Hematopoietic multipotent progenitor cell treated with erythropoietin and hydrocortisone succinate and interleukin-3 and kit ligand, for 4 days (in vitro differentiated cells): ENCODE measurements around the gene MUC21.
"Not testable (repeated sequence)": the region's sequence is repeated elsewhere in the genome, so short reads cannot be mapped to it uniquely, and the experiment has no call there.

Experiments used
- DNase-seq: peaks from one replicate; pipeline ENCODE4 v3.0.0-alpha.2; 2015

MUC21 gene

GRCh38 chr6:31010393-31011060 is 27.0 kb downstream of the MUC21 start, which contains the start of gene MUC22:
TSS of gene MUC22 (plus strand) at chr6:31010474. CDS start at chr6:31010707, 233 bp downstream.
- DNase-seq, result no peak

- no peak for DNase-seq
Observed at GRCh38 chr6:31011153-31011552, 27.6 kb downstream of the MUC21 start.

GRCh38 chr6:31016659-31017299 is 33.3 kb downstream of the MUC21 start:
- DNase-seq, result no peak

- not testable (repeated sequence) for DNase-seq
Observed at GRCh38 chr6:31017436-31017835, 33.9 kb downstream of the MUC21 start.

- DNase-seq, result no peak
Observed at GRCh38 chr6:31020057-31020456, 36.5 kb downstream of the MUC21 start.

- DNase-seq, result not testable (repeated sequence)
Observed at GRCh38 chr6:31020631-31021255, 37.2 kb downstream of the MUC21 start.

- not testable (repeated sequence) for DNase-seq
Observed at GRCh38 chr6:31021705-31022531, 38.4 kb downstream of the MUC21 start.

- no peak for DNase-seq
Observed at GRCh38 chr6:31025595-31025994, 42.1 kb downstream of the MUC21 start.

- no peak for DNase-seq
Observed at GRCh38 chr6:31031095-31031494, 47.6 kb downstream of the MUC21 start.

- no peak for DNase-seq
Observed at GRCh38 chr6:31033075-31033474, 49.6 kb downstream of the MUC21 start.

- no peak for DNase-seq
Observed at GRCh38 chr6:31035862-31036497, 52.5 kb downstream of the MUC21 start.

GRCh38 chr6:31037169-31037568 is 53.7 kb downstream of the MUC21 start:
- no peak for DNase-seq

- no peak for DNase-seq
Observed at GRCh38 chr6:31037682-31038081, 54.2 kb downstream of the MUC21 start.

GRCh38 chr6:31038559-31038958 is 55.0 kb downstream of the MUC21 start:
- no peak for DNase-seq
